Retinal pigment epithelial cell (primary cell): ENCODE measurements around the gene FOXF1.

Experiments used
- DNase-seq: peaks from one replicate; pipeline ENCODE4 v3.0.0-alpha.2; 2010; ENCODE audit warnings: low read depth
- H3K4me3 ChIP-seq: 2 replicates; pipeline ENCODE4 v1.5.1; 2011; ENCODE audit warnings: mild to moderate bottlenecking, low read length, control low read depth, moderate library complexity
- CTCF ChIP-seq: conservative IDR thresholded peaks from 2 replicates; pipeline ENCODE4 v1.5.1; 2011; ENCODE audit warnings: low read depth, low read length, control low read depth, inconsistent platforms

FOXF1 gene

GRCh38 chr16:86499889-86500707 is 10.2 kb upstream of the FOXF1 start:
- no peak for DNase-seq
- no peak overlapping the region for H3K4me3 ChIP-seq
- no peak for TF ChIP-seq CTCF

DNA sequence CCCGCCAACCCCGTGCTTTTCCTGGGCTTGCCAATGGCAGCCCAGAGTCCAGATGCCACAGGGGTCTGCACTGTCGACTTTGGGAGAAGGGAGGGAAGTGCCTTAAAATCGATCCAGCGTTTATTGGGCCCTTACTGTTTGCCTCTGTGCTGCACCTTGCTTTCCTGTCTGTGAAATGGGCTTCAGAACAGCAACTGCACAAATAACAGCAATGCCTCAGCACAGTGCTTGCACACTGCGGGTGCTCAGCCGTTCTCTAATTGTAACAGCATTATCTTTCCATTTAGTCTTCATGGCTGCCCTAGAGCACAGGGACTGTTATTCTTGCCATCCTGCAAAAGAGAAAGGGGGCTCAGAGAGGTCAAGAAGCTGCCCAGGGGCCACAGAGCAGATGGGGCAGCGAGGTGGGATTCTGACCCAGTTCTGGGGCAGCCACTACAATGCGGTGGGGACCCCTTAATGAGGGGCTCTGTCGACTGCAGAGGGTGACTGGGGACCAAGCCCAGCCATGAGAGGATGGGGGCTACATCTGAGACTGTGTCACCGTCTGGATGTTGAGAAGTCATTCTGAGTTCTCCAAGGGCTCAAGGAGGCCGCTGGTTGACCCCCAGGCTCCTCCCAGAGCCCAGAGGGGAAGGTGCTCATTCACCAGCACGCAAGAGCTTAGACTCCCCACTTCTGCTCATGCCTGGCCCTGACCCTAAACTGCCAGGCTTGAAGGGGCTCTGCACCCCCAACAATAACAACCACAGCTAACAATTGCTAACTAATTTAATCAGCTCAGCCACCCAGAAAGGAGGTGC is 9.4 kb upstream of the FOXF1 start:
- no peak for DNase-seq
- no peak overlapping the region for H3K4me3 ChIP-seq
- no peak for TF ChIP-seq CTCF

- no peak for TF ChIP-seq CTCF
- no peak for DNase-seq
- no peak overlapping the region for H3K4me3 ChIP-seq
Observed at GRCh38 chr16:86501989-86502855, 8.1 kb upstream of the FOXF1 start.

- H3K4me3 ChIP-seq = no peak overlapping the region
- no peak for TF ChIP-seq CTCF
- no peak for DNase-seq
Observed at GRCh38 chr16:86502856-86503748, 7.2 kb upstream of the FOXF1 start.

- no peak for DNase-seq
- H3K4me3 ChIP-seq = no peak overlapping the region
- TF ChIP-seq CTCF = no peak
Observed at GRCh38 chr16:86503830-86504229, 6.5 kb upstream of the FOXF1 start.

DNA sequence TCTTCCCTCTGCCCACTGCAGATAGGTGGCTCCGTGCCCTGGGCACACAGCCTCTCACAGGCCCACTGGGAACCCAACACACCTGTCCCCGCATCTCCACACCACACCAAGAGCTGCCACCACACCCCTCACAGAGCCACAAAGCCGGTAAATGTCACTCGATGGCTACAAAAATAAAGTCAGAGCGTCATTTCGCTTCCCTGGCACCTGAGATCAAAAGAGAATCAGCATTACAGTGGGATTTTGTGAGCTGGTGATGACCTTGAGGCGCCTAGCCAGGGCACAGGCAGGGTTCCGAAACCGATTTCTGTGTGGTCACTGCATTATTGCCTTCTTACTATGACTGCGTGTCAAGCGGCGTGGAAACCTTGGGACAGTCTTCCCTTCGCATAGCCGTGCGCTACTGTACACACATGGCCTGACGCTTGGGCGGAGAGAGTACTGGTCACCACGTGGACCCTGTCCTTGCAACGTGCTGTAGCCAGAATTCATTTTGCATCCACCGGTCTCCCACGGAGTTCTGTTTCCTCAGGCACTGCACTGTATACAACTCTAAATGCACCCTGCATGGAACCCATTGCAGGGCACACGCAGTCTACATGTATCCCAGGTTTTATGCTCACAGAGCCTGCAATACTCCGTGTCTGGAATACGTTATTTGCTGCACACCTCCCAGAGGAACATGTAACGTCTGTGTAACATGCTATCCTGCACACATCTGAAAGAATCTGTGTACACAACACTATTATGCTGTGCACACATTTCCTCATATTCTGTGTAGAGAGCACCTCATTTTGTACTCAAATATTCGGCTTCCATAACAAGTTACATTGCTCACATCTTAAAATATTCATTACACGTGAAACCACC is 5.8 kb upstream of the FOXF1 start:
- no peak overlapping the region for H3K4me3 ChIP-seq
- no peak for DNase-seq

More for the DNA sequence above, 5.8 kb upstream of the FOXF1 start:
- TF ChIP-seq CTCF = no peak
